GM12872 (cell line): ENCODE data around the gene DAPK2.

Experiments
- CTCF ChIP-seq: IDR thresholded peaks from 3 replicates; pipeline ENCODE4 v1.5.1; 2011; ENCODE audit warnings: low read depth, mild to moderate bottlenecking, low read length, moderate library complexity; ENCODE audit not compliant: insufficient read depth

The DAPK2 gene

GRCh38 chr15:63890617-63891016, 155.7 kb downstream of the DAPK2 start:
- no peak for TF ChIP-seq CTCF

GRCh38 chr15:63889831-63890230, 156.5 kb downstream of the DAPK2 start:
- TF ChIP-seq CTCF, result no peak

GRCh38 chr15:63888823-63889222, 157.5 kb downstream of the DAPK2 start:
- TF ChIP-seq CTCF, result no peak

- no peak for TF ChIP-seq CTCF
These were observed 158.1 kb downstream of the DAPK2 start for GRCh38 chr15:63888146-63888545.

- no peak for TF ChIP-seq CTCF
These were observed 158.7 kb downstream of the DAPK2 start for GRCh38 chr15:63887630-63888029.

GRCh38 chr15:63884953-63885352, 161.3 kb downstream of the DAPK2 start:
- TF ChIP-seq CTCF, result no peak

DNA sequence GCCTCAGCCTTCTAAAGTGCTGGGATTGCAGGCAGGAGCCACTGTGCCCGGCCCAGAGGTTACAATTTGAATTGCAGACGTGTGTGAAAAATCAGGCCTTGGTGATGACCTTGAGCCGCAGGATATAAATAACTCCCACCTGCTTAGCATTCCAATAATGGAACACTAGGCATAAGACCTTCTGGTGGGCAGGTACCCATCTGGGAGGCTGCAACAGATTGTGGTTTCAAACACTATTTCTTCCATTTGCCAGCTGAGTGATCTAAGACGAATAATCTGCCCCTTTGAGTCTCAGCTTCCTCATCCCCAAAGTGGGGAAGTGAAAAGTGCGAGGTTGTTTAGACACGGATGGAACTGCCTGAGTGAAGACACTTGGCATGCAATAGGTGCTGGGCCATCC, 164.9 kb downstream of the DAPK2 start:
- no peak for TF ChIP-seq CTCF

- TF ChIP-seq CTCF, result no peak
These were observed 165.5 kb downstream of the DAPK2 start for GRCh38 chr15:63880744-63881143.
